GM06990 (cell line): ENCODE measurements around the gene ADPRHL1.

Experiments used
- DNase-seq: peaks from one replicate; pipeline ENCODE4 v3.0.0-alpha.2; 2011; ENCODE audit not compliant: insufficient read length; ENCODE audit errors: extremely low read depth
- H3K27me3 ChIP-seq: replicated peaks from 2 replicates; pipeline ENCODE4 v1.6.0; 2011; ENCODE audit warnings: low read length; ENCODE audit not compliant: control insufficient read depth, insufficient read depth
- H3K36me3 ChIP-seq: 2 replicates; pipeline ENCODE4 v1.5.1; 2011; ENCODE audit warnings: low read length; ENCODE audit not compliant: control insufficient read depth, insufficient read depth
- H3K4me3 ChIP-seq: replicated peaks from 2 replicates; pipeline ENCODE4 v1.5.1; 2011; ENCODE audit warnings: low read depth, mild to moderate bottlenecking, control low read depth, low read length
- TF ChIP-seq, protein P1 (sequence below): IDR thresholded peaks from 2 replicates; pipeline ENCODE4 v1.5.1; 2011; ENCODE audit warnings: low read length, control low read depth, mild to moderate bottlenecking, inconsistent platforms; ENCODE audit not compliant: insufficient read depth, poor library complexity, severe bottlenecking

Gene ADPRHL1

DNA sequence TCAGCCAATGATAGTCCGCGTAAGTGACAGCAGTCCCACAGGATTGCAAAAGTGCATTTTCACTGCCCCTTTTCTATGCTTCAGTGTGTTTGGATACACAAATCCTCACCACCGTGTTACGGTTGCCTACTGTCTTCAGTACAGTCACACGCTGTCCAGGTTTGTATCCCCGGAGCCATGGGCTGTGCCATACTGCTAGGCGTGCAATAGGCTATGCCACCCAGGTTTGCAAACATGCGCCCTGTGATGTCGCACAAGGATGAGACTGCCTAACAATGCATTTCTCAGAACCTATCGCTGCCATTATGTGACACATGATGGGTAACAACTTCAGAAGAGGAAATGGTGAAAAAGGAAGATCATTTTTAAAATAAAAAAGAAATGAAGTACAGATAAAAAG is 16.8 kb upstream of the ADPRHL1 start:
- H3K36me3 ChIP-seq, result peaks cover 10% of the 10 kb centered on the region
- no peaks in the 10 kb centered on the region for H3K27me3 ChIP-seq
- TF ChIP-seq, protein P1, sequence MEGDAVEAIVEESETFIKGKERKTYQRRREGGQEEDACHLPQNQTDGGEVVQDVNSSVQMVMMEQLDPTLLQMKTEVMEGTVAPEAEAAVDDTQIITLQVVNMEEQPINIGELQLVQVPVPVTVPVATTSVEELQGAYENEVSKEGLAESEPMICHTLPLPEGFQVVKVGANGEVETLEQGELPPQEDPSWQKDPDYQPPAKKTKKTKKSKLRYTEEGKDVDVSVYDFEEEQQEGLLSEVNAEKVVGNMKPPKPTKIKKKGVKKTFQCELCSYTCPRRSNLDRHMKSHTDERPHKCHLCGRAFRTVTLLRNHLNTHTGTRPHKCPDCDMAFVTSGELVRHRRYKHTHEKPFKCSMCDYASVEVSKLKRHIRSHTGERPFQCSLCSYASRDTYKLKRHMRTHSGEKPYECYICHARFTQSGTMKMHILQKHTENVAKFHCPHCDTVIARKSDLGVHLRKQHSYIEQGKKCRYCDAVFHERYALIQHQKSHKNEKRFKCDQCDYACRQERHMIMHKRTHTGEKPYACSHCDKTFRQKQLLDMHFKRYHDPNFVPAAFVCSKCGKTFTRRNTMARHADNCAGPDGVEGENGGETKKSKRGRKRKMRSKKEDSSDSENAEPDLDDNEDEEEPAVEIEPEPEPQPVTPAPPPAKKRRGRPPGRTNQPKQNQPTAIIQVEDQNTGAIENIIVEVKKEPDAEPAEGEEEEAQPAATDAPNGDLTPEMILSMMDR, result no peak
- DNase-seq, result no peak
- no peak overlapping the region for H3K4me3 ChIP-seq

DNA sequence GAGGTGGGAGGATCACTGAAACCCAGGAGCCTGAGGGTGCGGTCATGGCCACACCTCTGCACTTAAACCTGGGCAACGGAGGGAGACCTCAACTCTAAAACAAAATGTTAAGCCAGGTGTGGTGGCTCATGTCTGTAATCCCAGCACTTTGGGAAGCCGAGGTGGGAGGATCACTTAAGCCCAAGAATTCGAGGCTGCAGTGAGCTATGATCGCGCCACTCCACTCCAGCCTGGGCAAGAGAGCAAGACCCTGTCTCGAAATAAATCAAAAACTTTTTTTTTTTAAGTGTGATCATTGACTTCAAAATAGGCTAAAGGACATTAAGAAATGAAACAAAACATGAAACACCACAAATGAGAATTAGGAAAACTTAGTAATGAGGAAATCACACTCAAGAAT is 16.3 kb upstream of the ADPRHL1 start:
- H3K4me3 ChIP-seq, result no peak overlapping the region
- H3K36me3 ChIP-seq, result peaks cover 9% of the 10 kb centered on the region
- TF ChIP-seq, protein P1, result no peak
- H3K27me3 ChIP-seq, result no peaks in the 10 kb centered on the region
- DNase-seq, result no peak

DNA sequence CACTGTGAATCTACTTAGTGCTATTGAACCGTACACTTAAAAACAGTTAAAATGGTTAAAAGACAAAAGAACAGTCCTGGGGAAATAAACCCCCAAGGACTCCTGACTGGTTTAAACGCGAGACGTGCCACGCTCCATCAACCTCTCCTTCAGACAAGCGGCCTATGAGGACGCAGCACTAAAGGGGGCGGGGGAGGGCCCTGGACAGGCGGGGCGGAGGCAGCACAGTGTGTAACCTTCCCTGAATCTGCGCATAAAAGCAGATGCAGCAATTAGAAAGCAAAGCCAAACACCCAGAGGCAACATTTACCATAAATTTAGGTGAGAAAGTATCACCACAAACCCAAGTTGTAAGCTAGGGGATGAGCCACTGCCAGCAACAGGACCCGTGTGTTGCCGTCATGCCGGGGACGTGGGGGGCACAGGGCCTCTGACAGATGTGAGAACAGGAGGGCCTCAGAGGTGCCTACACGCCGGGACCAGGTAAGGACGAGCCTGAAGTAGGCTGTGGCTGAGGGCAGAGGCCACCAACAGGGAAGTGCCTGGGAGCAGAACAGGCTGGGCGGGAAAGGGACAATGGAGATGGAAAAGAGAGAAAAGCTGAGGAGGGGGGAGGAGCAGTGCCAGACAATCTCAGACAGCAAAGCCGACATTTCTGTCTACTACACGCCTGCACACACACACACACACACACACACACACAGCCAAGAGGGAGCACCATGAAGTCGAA is 15.3 kb upstream of the ADPRHL1 start:
- TF ChIP-seq, protein P1, result no peak
- peaks cover 3% of the 10 kb centered on the region for H3K36me3 ChIP-seq
- no peak overlapping the region for H3K4me3 ChIP-seq
- H3K27me3 ChIP-seq, result no peaks in the 10 kb centered on the region
- no peak for DNase-seq

DNA sequence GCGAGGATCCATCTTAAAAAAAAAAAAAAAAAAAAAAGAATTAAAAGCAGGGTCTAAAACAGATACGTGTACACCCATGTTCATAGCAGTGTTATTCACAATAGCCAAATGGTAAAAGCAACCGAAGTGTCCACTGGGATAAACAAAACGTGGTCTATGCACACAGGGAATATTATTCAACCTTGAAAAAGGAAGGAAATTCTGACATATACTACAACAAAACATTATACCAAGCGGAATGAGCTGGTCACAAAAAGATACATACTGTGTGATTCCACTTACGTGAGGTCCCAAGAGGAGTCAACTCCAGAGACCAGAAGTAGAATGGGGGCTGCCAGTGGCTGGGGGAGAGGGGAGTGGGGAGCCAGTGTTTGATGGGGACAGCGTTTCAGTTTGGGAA is 14.7 kb upstream of the ADPRHL1 start:
- Histone ChIP-seq H3K4me3 (no peak overlapping the region), H3K27me3 (no peaks in the 10 kb centered on the region), H3K36me3 (peaks cover 3% of the 10 kb centered on the region)
- no peak for DNase-seq
- TF ChIP-seq, protein P1, result no peak

DNA sequence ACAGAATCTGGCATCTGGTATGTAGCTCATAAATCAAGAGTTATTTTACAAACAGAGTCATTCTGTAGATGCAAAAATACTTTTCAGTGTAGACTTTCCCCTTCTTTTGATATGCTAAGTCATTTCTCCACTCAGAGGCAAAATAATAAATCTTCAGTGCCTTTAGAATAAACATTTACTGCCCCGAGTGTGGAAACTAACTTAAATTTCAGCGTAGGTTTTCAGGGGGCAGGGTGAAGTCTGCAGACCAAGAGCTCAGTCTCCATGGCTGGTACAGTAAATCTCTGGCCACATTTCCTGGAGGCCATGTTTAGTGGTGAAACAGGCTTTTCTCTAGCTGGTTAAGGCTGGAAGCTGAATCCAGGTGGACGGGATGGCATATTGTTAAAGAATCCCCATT is 13.1 kb upstream of the ADPRHL1 start:
- H3K4me3 ChIP-seq, result no peak overlapping the region
- DNase-seq, result no peak
- peaks cover 3% of the 10 kb centered on the region for H3K36me3 ChIP-seq
- TF ChIP-seq, protein P1, result no peak
- no peaks in the 10 kb centered on the region for H3K27me3 ChIP-seq

DNA sequence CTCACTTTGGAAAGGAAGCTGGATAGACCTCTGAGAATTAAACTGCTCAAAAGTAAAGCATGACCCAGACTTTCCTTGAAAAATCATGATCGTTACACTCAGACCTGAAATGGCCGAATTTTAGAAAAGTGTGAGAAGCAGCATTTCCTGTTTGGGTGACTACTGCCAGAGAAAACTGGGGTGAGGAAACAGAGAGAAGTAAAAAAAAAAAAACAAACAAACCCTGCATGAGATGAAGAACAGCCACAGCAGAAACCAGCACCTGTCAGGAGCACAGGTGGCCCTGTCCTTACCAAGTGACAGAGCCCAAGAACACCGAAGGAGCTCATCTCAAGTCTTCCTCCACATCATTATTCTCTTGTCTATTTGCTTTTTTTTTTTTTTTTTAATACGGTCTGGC is 12.0 kb upstream of the ADPRHL1 start:
- Histone ChIP-seq H3K27me3 (no peaks in the 10 kb centered on the region), H3K36me3 (peaks cover 8% of the 10 kb centered on the region), H3K4me3 (no peak overlapping the region)
- DNase-seq, result no peak
- TF ChIP-seq, protein P1, result no peak
